Stimulated activated naive CD4-positive, alpha-beta T cell (primary cell): Measurements from ENCODE around the gene ETV3.
A peak's percentile ranks its signal among the peaks of the same experiment; 100 is the strongest.

Source experiments
- DNase-seq, 6 experiments: peaks; one replicate each; lab custom pipeline; 2025; lab: John Stamatoyannopoulos, UW

ETV3 gene

GRCh38 chr1:157161901-157162300, 23.7 kb upstream of the ETV3 start:
- DNase-seq = no peak

GRCh38 chr1:157158967-157159366, 20.8 kb upstream of the ETV3 start:
- no peak for DNase-seq

- DNase-seq = no peak
Observed at GRCh38 chr1:157157501-157158190, 19.5 kb upstream of the ETV3 start.

GRCh38 chr1:157156058-157156541, 17.9 kb upstream of the ETV3 start:
- peak; percentile 31 to 79 (median 66) for DNase-seq

- no peak for DNase-seq
Observed at GRCh38 chr1:157155658-157156057, 17.5 kb upstream of the ETV3 start.

- DNase-seq = no peak
Observed at GRCh38 chr1:157154940-157155514, 16.8 kb upstream of the ETV3 start.

- no peak for DNase-seq
Observed at GRCh38 chr1:157154291-157154690, 16.1 kb upstream of the ETV3 start.

GRCh38 chr1:157153746-157154145, 15.6 kb upstream of the ETV3 start:
- DNase-seq = no peak

- no peak for DNase-seq
Observed at GRCh38 chr1:157152510-157152909, 14.3 kb upstream of the ETV3 start.

GRCh38 chr1:157151506-157151905, 13.3 kb upstream of the ETV3 start:
- DNase-seq = no peak

- DNase-seq = no peak
Observed at GRCh38 chr1:157151073-157151472, 12.9 kb upstream of the ETV3 start.

GRCh38 chr1:157150631-157151030, 12.4 kb upstream of the ETV3 start:
- DNase-seq = no peak

GRCh38 chr1:157147906-157148700, 9.9 kb upstream of the ETV3 start:
- DNase-seq = no peak

- DNase-seq = no peak
Observed at GRCh38 chr1:157147037-157147436, 8.8 kb upstream of the ETV3 start.

GRCh38 chr1:157146244-157146643, 8.0 kb upstream of the ETV3 start:
- no peak for DNase-seq

- no peak for DNase-seq
Observed at GRCh38 chr1:157145076-157145475, 6.9 kb upstream of the ETV3 start.

- DNase-seq = no peak
Observed at GRCh38 chr1:157144509-157144908, 6.3 kb upstream of the ETV3 start.

- no peak for DNase-seq
Observed at GRCh38 chr1:157142765-157143423, 4.7 kb upstream of the ETV3 start.

- no peak for DNase-seq
Observed at GRCh38 chr1:157142201-157142600, 4.0 kb upstream of the ETV3 start.

- no peak for DNase-seq
Observed at GRCh38 chr1:157141212-157141855, 3.1 kb upstream of the ETV3 start.

GRCh38 chr1:157140063-157140588, 1.9 kb upstream of the ETV3 start:
- DNase-seq = no peak
